VCaP (cell line): Measurements from ENCODE around the gene CTRB1.
"Not testable (repeated sequence)": the region's sequence is repeated elsewhere in the genome, so short reads cannot be mapped to it uniquely, and the experiment has no call there.

Experiments used
- H3K27ac ChIP-seq: fragments of 450-650 bp; 2 replicates; pipeline ENCODE4 v1.5.1; 2017
- TF ChIP-seq, protein P1 (sequence below): fragments of 450-650 bp; conservative IDR thresholded peaks from 2 replicates; pipeline ENCODE4 v1.5.1; 2017; ENCODE audit warnings: mild to moderate bottlenecking, moderate library complexity

The CTRB1 gene

DNA sequence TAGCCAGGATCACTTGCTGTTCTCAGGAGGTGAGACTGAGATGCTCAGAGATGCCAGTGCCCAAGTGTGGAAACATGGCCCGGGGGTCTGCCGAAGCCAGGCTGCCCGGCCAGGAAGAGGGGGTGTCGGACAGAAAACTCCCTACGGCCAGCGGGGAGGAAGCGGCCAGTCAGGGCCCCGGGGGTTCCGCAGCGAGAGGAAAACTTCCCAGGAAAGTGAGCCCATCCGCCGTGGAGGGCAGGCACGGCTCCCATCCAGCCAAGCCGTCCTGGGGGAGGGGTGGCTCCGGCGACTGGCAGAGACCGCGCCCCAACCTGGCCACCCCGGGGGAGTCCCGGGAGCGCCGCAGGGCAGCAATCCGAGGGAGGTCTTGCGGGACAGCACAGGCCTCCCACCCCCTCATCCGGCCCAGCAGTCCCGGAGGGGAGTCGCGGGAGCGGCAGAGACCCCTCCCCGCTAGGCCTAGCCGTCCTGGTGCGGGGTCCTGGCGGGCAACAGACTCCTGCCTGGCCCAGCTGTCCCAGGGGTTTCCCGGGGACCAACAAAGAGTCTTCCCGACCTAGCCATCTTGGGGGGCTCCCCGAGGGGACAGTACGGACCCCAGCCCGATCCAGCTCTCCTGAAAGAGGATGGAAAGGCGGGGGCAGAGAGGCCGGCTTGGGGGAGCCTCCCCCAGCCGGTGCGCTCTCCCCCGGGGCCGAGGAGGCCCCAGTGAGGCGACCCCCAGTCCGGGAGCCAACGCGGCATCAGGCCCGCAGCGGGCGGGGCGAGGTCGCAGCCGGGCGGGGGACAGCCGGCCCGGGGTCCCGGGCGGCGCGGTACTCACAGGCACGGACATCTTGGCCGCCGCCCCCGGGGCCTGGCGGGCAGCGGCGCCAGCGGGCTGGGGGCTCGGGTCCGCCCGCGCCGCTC, 46.5 kb downstream of the CTRB1 start:
- H3K27ac ChIP-seq, result peak overlapping the region; percentile 86
- TF ChIP-seq, protein P1, sequence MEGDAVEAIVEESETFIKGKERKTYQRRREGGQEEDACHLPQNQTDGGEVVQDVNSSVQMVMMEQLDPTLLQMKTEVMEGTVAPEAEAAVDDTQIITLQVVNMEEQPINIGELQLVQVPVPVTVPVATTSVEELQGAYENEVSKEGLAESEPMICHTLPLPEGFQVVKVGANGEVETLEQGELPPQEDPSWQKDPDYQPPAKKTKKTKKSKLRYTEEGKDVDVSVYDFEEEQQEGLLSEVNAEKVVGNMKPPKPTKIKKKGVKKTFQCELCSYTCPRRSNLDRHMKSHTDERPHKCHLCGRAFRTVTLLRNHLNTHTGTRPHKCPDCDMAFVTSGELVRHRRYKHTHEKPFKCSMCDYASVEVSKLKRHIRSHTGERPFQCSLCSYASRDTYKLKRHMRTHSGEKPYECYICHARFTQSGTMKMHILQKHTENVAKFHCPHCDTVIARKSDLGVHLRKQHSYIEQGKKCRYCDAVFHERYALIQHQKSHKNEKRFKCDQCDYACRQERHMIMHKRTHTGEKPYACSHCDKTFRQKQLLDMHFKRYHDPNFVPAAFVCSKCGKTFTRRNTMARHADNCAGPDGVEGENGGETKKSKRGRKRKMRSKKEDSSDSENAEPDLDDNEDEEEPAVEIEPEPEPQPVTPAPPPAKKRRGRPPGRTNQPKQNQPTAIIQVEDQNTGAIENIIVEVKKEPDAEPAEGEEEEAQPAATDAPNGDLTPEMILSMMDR, result no peak

DNA sequence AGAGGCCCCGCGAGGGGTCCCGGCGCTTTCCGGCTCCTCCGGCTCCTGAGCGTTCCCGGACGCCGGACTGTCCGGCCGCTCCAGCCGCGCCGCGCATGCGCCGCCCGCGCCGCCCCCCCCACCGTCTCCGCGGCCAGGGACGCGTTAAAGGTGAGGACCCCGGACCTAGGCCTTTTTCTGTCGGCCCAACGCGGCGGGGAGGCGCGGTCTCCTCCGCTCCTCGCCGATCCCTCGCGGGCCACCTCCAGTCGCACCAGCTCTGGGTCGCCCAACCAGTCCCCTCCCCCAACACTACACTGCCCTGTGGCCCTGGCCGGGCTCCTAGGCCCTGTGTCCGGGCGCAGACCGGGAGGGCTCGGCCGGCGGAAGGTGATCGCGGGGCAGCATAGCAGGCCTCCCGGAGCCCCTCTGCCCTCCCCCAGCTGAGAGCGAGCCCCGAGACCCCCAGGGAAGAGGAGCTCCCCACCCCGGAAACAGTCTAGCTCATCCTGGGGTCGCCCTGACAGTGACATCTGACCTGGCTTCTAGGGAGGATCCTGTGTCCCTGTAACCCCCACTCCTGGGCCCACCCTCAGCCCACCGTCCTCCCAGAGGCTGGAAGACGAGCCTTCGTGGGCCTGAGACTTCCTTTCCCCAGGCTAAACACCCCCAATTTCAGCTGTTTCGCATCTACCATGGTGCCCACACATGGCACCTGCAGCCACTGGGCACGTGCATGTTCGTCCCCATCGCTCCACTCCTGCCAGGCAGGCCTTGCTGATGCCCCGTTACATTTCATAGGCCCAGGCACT, 47.3 kb downstream of the CTRB1 start:
- TF ChIP-seq, protein P1, result no peak
- H3K27ac ChIP-seq, result peak overlapping the region; percentile 86

DNA sequence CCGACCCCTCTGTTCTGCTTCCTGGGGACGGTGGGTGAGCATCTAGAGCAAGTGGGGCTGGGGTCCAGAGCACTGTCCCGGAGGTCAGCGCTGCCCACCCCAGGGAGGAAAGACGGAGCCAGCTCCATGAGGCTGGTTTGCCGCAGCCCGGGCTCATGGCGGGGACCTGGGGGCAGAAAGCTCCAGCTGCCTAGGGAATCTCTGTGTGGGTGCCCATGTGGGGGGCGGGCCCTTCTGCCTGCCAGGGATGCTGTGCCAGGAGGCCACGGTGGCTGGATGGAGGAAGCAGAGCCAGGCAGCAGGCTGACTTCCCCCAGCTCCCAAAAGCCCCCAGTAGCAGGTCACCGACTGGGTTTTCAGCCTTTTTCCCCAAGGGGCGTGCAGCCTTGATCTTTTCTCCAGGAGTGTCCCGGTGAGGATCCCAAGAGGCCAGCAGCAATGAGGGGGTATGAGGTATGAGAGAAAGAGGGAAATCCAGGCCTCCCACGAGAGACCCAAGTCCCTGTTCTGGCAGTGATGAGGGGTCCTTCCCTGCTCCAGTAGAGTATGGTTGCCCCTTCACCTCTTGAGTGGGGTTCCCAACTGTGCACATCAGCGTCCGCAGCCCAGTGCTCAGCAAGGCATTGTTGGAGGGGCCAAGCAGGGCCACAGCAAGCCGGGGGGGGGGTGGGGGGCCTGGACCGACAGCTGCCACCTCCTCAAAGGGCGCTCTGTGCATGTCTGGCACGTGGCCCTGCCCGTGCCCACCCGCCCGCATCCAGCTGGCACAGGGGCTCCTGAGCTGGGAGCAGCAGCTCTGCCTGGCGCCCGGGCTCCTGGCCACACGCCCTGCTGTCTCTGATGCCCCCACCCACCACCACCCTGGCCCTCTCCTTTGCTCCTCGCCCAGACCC, 48.2 kb downstream of the CTRB1 start:
- peak overlapping the region; percentile 86; the same call in 1 of the 2 replicates for H3K27ac ChIP-seq
- TF ChIP-seq, protein P1, result no peak

DNA sequence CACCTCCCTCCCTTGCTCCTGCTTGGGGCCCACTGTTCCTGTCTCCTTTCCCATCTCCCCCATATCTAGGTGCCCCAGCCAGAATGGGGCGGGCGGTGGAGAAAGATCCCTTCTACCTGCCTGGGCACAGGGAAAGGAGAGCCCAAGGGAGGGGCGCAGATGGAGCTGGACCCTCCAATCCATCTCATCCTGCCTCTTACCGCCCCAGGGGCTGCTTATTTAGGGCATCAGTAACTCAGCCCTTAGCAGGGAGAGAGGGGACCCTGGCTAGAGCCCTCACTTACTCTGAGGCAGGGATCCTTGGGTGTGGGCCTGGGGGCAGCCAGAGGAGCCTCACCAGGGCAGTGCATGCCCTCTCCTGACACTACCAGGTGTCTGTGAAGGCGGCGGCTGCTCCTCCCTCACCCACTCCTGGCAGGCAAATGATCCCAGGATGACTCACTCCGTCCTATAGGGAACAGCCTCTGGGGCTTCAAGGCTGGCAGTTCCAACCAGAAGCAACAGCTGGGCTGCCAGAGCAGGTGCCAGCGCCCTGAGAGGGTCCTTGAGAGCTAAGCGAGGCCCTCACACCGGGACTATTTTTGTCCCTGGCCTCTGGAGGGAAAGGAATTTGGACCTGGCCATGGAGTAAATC, 49.0 kb downstream of the CTRB1 start:
- TF ChIP-seq, protein P1, result no peak
- H3K27ac ChIP-seq, result no peak overlapping the region

DNA sequence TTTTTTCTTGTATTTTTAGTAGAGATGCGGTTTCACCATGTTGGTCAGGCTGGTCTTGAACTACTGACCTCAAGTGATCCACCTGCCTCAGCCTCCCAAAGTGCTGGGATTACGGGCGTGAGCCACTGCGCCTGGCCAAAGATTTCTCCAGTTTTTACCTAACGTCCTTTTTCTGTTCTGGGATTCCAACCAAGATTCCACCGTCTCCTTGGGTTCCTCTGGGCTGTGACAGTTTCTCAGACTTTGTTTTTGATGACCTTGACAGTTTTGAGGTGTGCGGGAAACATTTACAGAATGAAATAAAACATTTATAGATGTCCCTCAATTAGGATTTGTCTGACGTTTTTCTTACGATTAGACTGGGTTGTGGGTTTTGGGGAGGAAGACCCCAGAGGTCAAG, 50.6 kb downstream of the CTRB1 start:
- H3K27ac ChIP-seq, result not testable (repeated sequence)

DNA sequence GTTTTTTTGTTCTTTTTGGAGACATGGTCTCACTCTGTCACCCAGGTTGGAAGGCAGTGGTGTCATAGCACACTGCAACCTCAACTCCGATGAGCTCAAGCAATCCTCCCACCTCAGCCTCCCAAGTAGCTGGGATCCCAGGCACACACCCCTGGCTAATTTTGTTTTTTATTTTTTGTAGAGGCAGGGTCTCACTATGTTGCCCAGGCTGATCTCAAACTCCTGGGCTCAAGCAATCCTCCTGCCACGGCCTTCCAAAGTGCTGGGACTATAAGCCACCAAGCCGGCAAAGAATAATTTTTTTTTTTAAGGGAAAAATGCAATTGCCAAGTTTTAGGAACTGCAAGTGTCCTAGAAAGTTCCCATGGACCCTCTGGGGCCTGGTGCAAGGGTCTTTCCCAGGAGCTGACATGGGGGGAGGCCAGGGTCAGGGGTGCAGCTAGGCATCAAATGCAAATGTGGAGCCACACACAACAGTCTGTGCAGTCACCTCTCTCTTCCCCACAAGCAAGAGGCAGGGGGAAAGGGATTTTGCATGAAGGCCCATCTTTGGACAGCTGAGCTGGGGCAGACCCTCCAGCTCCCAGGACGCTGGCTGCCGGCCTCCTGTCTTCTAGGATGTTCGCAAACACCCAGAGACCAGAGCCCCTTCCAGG, 52.8 kb downstream of the CTRB1 start:
- no peak overlapping the region for H3K27ac ChIP-seq
- TF ChIP-seq, protein P1, result no peak

DNA sequence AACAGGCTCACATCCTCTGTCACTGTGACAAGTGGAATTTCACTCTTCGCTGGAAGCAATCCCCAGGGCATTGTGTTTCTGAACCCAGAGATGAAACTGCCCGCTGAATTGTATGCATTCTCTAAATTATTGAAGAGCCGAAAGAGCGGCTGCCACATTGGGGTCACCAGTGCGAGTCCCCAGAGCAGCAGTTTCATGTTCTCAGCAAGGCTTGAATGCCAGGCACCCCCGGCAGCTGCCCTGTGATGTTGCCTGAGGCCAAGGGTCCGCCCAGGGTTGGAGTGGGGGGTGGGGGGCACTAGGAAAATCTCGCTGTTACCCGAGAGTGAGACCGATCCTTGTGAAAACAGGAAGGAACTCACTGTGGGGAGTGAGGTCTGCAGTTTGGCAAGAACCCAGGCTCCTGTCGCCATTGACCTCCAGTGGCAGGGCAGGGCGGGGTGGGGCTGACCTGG, 53.3 kb downstream of the CTRB1 start:
- TF ChIP-seq, protein P1, result no peak
- H3K27ac ChIP-seq, result no peak overlapping the region

DNA sequence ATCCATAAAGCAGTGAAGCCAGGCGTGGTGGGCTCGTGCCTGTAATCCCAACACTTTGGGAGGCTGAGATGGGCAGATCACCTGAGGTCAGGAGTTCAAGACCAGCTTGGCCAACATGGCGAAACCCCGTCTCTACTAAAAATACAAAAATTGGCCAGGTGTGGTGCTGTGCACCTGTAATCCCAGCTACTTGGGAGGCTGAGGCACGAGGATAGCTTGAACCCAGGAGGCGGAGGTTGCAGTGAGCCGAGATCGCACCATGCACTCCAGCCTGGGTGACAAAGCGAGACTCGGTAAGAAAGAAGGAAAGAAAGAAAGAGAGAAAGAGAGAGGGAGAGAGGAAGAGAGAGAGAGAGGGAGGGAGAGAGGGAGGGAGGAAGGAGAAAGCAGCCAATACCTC, 53.8 kb downstream of the CTRB1 start:
- H3K27ac ChIP-seq, result not testable (repeated sequence)
